Activated T-cell treated with anti-CD3 and anti-CD28 coated beads, Interleukin-2, amount 50 U/mL, for 4 hours (primary cell): ENCODE measurements around the gene NAV2. TPM values are rescaled to one million over a fixed set of nuclear protein-coding genes. Genes with fewer than 3 reads are reported as not detected.

Experiments
- ATAC-seq, 2 donors: fragments of 200-7000 bp; cut with Tn5 transposase; one replicate each; pipeline ENCODE4 v1.10.0; 2021
- DNase-seq: peaks from one replicate; pipeline ENCODE4 v3.0.0-alpha.2; 2020
- H3K27me3 Mint-ChIP-seq: one replicate; pipeline ENCODE4 v1.8.0; 2021; ENCODE audit warnings: low read depth, mixed read lengths
- H3K36me3 Mint-ChIP-seq: one replicate; pipeline ENCODE4 v1.8.0; 2022; ENCODE audit warnings: mixed read lengths; ENCODE audit not compliant: insufficient read depth
- H3K4me1 Mint-ChIP-seq: one replicate; pipeline ENCODE4 v1.8.0; 2021; ENCODE audit warnings: low read depth, mixed read lengths
- H3K4me3 Mint-ChIP-seq: one replicate; pipeline ENCODE4 v1.8.0; 2021; ENCODE audit warnings: mild to moderate bottlenecking, moderate library complexity, mixed read lengths
- H3K9me3 Mint-ChIP-seq: one replicate; pipeline ENCODE4 v1.8.0; 2021; ENCODE audit warnings: mixed read lengths
- total RNA-seq, 3 donors: library from RNA; stranded (reverse); gene quantifications; one replicate each; pipeline ENCODE4 v1.2.1, GENCODE V29; 2021

NAV2 gene
- total RNA-seq, 3 donors from 2014 or later = 0.08 to 0.60 (median 0.35) TPM

GRCh38 chr11:19985111-19985510 is 272.5 kb downstream of the NAV2 start:
- Mint-ChIP-seq H3K9me3 (no peaks in the 10 kb centered on the region), H3K27me3 (no peaks in the 10 kb centered on the region), H3K4me3 (no peak overlapping the region), H3K4me1 (no peaks in the 10 kb centered on the region), H3K36me3 (no peaks in the 10 kb centered on the region)
- DNase-seq (no peak), ATAC-seq (no peak)

DNA sequence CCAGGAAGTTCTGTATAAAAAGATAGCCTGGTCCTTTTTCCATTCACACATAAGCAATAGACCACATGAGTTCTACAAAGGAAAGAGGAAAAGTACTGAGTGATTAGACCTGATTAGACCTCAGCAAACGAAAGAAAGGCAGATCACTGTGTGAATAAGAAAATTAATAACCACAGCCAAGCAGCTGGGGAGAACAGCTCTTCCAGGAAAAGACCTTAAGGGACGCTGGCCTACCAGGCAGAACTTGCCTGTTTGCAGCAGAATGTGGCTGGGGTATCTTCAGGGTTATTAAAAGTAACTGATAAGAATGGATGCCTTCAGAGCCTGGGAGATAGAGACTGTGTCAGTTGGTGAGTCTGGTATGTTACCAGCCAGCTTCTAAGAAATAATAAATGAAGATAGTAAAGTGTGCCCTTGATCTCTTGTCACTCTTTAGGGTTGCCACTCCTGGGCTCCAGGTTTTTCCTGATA is 274.7 kb downstream of the NAV2 start:
- ATAC-seq = no peak
- no peak overlapping the region for H3K4me3 Mint-ChIP-seq
- no peak for DNase-seq
- H3K36me3 Mint-ChIP-seq = no peaks in the 10 kb centered on the region
- H3K9me3 Mint-ChIP-seq = no peaks in the 10 kb centered on the region
- H3K4me1 Mint-ChIP-seq = no peaks in the 10 kb centered on the region
- H3K27me3 Mint-ChIP-seq = no peaks in the 10 kb centered on the region

DNA sequence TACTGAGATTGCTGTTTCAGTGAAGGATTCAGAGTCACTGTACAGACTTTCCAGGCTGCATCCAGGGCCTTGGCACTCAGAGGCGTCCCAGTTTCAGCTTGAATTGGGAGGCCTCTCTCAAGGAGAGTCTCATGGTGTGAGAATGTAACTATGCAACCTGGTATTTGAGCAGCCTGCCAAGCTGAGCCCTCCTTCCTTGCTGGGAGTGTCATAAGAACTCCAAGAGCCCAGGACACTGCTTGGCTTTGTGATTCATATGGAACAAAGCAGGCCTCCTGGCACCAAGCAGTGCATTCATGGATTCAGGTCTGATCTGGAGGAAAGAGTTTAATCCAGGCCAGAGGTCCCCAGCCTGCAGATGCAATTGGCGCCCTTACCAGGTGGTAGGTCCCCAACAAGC is 276.0 kb downstream of the NAV2 start:
- Mint-ChIP-seq H3K4me3 (no peak overlapping the region), H3K36me3 (no peaks in the 10 kb centered on the region), H3K9me3 (no peaks in the 10 kb centered on the region), H3K4me1 (no peaks in the 10 kb centered on the region), H3K27me3 (no peaks in the 10 kb centered on the region)
- DNase-seq (no peak), ATAC-seq (no peak)

DNA sequence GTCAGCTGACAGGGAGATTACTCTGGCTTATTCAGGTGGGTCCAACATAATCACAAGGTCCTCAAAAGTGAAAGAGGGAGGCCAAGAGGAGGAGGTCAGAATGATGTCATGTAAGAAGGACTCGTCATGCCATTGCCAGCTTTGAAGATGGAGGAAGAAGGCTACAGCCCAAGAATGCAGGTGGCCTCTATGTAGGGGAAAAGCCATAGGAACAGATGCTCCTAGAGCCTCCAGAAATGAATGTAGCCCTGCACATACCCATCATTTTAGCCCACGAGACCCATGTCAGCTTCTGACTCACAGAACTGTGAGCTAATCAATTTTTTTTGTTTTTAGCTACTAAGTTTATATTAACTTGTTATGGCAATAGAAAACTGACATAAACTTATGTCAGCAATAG is 276.6 kb downstream of the NAV2 start:
- no peaks in the 10 kb centered on the region for H3K27me3 Mint-ChIP-seq
- no peaks in the 10 kb centered on the region for H3K9me3 Mint-ChIP-seq
- H3K4me3 Mint-ChIP-seq = no peak overlapping the region
- H3K4me1 Mint-ChIP-seq = no peaks in the 10 kb centered on the region
- no peaks in the 10 kb centered on the region for H3K36me3 Mint-ChIP-seq
- DNase-seq (no peak), ATAC-seq (no peak)

GRCh38 chr11:19992162-19992561 is 279.5 kb downstream of the NAV2 start:
- Mint-ChIP-seq H3K4me1 (no peaks in the 10 kb centered on the region), H3K4me3 (no peak overlapping the region), H3K27me3 (no peaks in the 10 kb centered on the region), H3K9me3 (no peaks in the 10 kb centered on the region), H3K36me3 (no peaks in the 10 kb centered on the region)
- DNase-seq = no peak
- no peak for ATAC-seq

- no peak for ATAC-seq
- H3K9me3 Mint-ChIP-seq = no peaks in the 10 kb centered on the region
- H3K4me3 Mint-ChIP-seq = no peak overlapping the region
- H3K27me3 Mint-ChIP-seq = no peaks in the 10 kb centered on the region
- no peaks in the 10 kb centered on the region for H3K36me3 Mint-ChIP-seq
- no peak for DNase-seq
- H3K4me1 Mint-ChIP-seq = no peaks in the 10 kb centered on the region
Measured at GRCh38 chr11:19992998-19993397, 280.4 kb downstream of the NAV2 start.

GRCh38 chr11:19994672-19995071 is 282.0 kb downstream of the NAV2 start:
- Mint-ChIP-seq H3K27me3 (no peaks in the 10 kb centered on the region), H3K4me3 (no peak overlapping the region), H3K36me3 (no peaks in the 10 kb centered on the region), H3K9me3 (no peaks in the 10 kb centered on the region), H3K4me1 (no peaks in the 10 kb centered on the region)
- no peak for ATAC-seq
- no peak for DNase-seq

DNA sequence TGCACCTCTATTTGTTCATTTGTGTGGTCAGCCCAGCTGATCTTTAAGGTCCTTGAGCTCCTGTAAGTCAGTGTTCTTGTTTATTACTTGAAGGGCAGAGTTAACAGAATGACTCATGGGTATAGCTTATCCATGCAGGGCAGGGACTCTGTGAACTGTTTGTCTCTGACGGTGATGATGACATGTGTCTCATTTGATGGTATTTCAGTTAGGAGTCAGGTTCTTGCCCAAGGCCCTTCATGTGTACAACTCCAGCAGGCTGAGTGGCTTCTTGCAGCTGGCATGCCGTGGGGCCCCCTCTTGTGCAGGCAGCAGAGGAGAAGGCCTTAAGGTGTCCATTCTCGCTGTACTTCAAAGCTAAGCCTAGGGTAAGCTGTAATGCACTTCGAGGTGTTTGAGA is 282.5 kb downstream of the NAV2 start:
- H3K36me3 Mint-ChIP-seq = no peaks in the 10 kb centered on the region
- no peak for DNase-seq
- H3K4me1 Mint-ChIP-seq = no peaks in the 10 kb centered on the region
- no peaks in the 10 kb centered on the region for H3K9me3 Mint-ChIP-seq
- H3K4me3 Mint-ChIP-seq = no peak overlapping the region
- peaks cover under 1% of the 10 kb centered on the region for H3K27me3 Mint-ChIP-seq
- ATAC-seq = no peak

DNA sequence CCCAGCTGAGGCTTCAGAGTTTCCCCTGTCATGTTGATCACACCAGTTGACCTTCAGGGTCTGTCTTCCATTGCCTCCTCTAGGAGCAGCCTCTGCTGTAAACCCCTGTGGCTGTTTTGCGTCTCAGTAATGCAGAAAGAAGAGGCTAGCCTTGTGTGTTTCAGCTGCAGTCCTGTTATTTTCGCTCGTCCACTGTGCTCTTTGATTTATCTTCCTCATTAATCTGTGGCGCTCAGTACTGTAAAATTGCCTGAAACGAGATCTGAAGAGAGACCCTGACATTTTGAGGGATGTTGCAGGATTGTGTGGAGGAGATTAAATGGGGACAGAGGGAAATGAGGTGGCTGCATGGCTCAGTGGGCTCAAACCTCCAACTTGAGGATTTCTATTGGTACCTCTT is 283.9 kb downstream of the NAV2 start:
- Mint-ChIP-seq H3K27me3 (peaks cover 2% of the 10 kb centered on the region), H3K4me3 (no peak overlapping the region), H3K4me1 (no peaks in the 10 kb centered on the region), H3K9me3 (no peaks in the 10 kb centered on the region), H3K36me3 (no peaks in the 10 kb centered on the region)
- ATAC-seq (no peak), DNase-seq (no peak)

DNA sequence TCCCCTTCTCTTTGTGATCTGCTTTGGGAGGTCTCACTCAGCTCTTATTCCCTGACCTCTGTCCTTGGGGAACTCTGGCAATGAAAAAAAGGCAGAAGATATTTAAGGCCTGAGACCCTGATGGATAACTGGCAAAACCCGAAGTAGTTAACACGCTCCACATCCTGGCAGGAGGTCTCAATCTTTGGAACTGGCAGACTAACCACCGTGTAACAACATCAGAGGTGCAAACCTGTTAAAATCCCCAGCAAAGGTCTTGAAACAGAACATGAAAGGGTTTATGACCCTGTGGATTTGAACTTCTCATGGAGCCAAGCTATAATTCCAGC is 287.3 kb downstream of the NAV2 start:
- Mint-ChIP-seq H3K9me3 (no peaks in the 10 kb centered on the region), H3K4me3 (no peak overlapping the region), H3K36me3 (no peaks in the 10 kb centered on the region), H3K27me3 (peaks cover 2% of the 10 kb centered on the region), H3K4me1 (no peaks in the 10 kb centered on the region)
- no peak for DNase-seq
- no peak for ATAC-seq

DNA sequence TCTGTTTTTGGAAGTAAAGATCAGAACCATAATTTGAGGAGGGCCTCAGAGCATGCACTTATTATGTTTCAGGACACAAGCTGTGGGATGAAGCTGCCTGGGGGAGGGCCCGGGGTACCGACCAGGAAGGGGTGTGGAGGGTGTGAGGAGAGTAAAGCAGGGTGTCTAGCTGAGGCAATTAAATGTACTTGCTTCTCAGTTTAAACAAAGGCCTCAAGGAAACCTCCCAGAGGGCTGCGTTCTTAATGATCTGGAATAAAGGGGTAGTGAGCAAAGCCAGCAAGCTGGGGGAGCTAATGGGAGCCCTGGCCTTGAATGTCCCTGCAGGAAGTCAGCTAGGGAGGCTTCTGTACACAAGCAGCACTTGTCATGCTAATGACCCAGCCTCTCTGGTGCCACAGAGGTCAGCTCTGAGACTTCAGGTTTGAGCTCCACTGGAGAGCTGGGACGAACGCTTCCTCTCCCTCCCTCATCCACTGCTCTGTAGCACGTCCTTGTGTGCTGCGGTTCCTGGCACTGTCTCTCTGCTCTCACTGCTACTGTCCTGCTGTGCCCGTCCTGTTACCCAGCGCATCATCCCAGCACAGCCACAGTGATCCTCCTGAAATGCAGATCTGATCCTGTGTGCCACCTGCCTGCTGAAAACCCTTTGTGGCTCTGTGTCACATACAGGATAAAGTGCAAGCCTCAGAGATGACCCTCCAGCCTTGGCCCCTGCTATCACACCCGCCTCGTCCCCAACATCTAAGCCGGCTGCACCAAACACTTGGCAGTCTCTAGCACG is 287.9 kb downstream of the NAV2 start:
- ATAC-seq = no peak
- Mint-ChIP-seq H3K4me3 (no peak overlapping the region), H3K9me3 (no peaks in the 10 kb centered on the region), H3K4me1 (no peaks in the 10 kb centered on the region), H3K27me3 (peaks cover 2% of the 10 kb centered on the region), H3K36me3 (no peaks in the 10 kb centered on the region)
- no peak for DNase-seq

DNA sequence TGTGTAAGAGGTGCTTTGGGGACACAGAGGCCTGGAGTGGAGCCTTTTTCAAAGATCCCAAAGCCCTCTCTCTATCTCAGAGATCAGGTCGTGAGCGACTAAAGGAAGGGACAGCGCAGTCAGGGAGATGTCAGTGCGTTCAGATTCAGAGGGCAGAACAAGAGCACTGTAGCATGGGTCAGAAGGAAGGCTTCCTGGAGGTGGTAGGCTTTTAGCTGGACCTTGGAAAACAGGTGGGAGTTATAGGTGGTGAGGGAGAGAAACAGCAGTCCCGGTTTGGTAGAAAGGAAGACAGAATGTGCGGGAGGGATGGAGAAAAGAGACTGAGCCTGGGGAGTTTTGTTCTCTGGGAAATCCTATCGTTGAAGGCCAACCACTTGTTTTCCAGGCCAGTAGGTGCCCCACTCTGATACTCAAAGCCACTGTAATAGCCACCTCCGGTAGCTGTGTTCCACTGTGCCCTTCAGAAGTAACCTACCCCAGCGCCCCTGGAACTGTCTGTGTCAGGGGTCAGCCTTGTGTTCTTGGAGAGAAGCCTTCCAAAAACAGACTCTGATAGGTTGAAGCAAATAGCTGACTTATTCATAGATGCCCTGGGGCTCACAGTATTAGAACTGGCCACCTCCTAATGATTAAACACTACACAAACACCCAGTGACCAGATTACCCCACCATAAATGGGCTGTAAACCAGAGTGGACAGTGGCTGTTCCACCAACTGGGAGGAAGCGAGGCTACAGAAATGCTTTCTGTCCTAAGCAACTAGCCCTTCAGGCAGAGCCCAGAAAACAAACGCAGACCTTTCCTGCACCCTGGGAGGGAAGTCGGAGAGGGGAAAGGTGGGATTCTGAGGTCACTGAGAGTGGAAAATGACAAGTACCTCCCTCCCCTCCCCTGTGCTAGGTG is 289.9 kb downstream of the NAV2 start:
- no peaks in the 10 kb centered on the region for H3K9me3 Mint-ChIP-seq
- DNase-seq = no peak

GRCh38 chr11:20003351-20003750 is 290.7 kb downstream of the NAV2 start:
- H3K27me3 Mint-ChIP-seq = peaks cover 2% of the 10 kb centered on the region
- no peaks in the 10 kb centered on the region for H3K9me3 Mint-ChIP-seq
- no peak for ATAC-seq
- H3K4me1 Mint-ChIP-seq = no peaks in the 10 kb centered on the region
- no peak for DNase-seq
- H3K36me3 Mint-ChIP-seq = no peaks in the 10 kb centered on the region
- H3K4me3 Mint-ChIP-seq = no peak overlapping the region

More for the DNA sequence above, 289.9 kb downstream of the NAV2 start:
- Mint-ChIP-seq H3K36me3 (no peaks in the 10 kb centered on the region), H3K4me3 (no peak overlapping the region), H3K27me3 (peaks cover 2% of the 10 kb centered on the region), H3K4me1 (no peaks in the 10 kb centered on the region)
- no peak for ATAC-seq

GRCh38 chr11:20004866-20005265 is 292.2 kb downstream of the NAV2 start:
- Mint-ChIP-seq H3K4me3 (no peak overlapping the region), H3K36me3 (no peaks in the 10 kb centered on the region), H3K9me3 (no peaks in the 10 kb centered on the region), H3K4me1 (no peaks in the 10 kb centered on the region), H3K27me3 (peaks cover 2% of the 10 kb centered on the region)
- DNase-seq = no peak
- ATAC-seq = no peak

GRCh38 chr11:20005747-20006146 is 293.1 kb downstream of the NAV2 start:
- Mint-ChIP-seq H3K4me1 (no peaks in the 10 kb centered on the region), H3K36me3 (no peaks in the 10 kb centered on the region), H3K27me3 (no peaks in the 10 kb centered on the region), H3K4me3 (no peak overlapping the region), H3K9me3 (no peaks in the 10 kb centered on the region)
- no peak for DNase-seq
- ATAC-seq = no peak
